H54 (cell line): ENCODE results near the gene HOOK1.
"Not testable (repeated sequence)": the region's sequence is repeated elsewhere in the genome, so short reads cannot be mapped to it uniquely, and the experiment has no call there.

Experiments
- DNase-seq: peaks from one replicate; pipeline ENCODE4 v3.0.0; 2011; ENCODE audit warnings: low spot score, mixed read lengths; ENCODE audit not compliant: insufficient read length
- FAIRE-seq: peaks from 3 replicates; lab custom pipeline; 2011; peaks lifted over from hg19 to GRCh38; lab: Jason Lieb, UNC
- POLR2A ChIP-seq: IDR thresholded peaks from 2 replicates; pipeline ENCODE4 v1.6.1; 2011; ENCODE audit warnings: low read depth, mild to moderate bottlenecking, low read length

Gene HOOK1

DNA sequence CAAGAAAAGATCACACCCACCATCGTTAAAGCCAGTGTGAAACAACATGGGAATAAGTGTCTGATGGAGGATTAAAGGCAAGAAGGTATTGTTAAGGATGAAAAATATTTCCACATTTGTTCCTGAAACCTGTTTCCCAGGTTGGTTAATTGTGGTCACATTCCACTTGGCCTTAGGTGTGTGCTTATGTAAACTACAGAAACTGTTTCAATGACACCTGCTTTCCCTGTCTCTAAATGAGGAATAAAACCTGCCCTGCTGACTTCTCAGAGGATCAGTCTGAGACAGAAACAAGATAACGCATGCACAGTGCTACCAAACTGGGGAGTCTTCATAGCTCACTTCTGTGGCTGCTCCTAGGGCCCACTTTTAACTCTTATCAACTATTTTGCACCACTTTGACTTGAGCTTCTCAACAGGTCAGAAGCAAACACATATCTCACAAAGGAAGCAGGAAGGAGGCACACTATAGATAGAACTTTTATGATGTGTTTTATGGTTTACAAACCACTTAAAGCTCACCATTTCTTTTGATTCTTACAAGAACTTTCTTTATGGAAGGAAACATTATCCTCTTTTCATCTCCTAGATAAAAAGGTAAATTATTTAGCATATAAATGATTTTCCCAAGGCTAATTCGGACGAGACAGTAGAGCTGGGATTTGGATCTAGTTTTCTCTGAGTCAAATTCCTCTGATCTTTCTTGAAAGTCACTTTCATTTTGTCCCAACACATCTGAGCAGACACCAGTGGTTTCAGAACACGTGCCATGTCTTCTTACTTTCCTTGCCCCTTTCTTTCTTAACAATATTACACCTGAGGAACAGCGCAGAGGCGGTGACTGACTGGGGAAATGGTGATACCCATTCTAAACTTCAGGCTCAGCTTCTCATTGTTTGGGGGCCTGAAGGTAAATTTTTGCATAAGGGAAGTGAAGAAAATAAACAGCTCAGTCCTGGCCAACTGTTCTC, 78.4 kb downstream of the HOOK1 start:
- DNase-seq (no peak), FAIRE-seq (no peak)
- no peak for TF ChIP-seq POLR2A

- DNase-seq (no peak), FAIRE-seq (no peak)
- TF ChIP-seq POLR2A = no peak
These were observed 82.4 kb downstream of the HOOK1 start for GRCh38 chr1:59897165-59897564.

GRCh38 chr1:59898927-59899326, 84.2 kb downstream of the HOOK1 start:
- FAIRE-seq (no peak), DNase-seq (no peak)
- TF ChIP-seq POLR2A = no peak

- TF ChIP-seq POLR2A = no peak
- FAIRE-seq = no peak
- DNase-seq = no peak
These were observed 85.9 kb downstream of the HOOK1 start for GRCh38 chr1:59900640-59901039.

DNA sequence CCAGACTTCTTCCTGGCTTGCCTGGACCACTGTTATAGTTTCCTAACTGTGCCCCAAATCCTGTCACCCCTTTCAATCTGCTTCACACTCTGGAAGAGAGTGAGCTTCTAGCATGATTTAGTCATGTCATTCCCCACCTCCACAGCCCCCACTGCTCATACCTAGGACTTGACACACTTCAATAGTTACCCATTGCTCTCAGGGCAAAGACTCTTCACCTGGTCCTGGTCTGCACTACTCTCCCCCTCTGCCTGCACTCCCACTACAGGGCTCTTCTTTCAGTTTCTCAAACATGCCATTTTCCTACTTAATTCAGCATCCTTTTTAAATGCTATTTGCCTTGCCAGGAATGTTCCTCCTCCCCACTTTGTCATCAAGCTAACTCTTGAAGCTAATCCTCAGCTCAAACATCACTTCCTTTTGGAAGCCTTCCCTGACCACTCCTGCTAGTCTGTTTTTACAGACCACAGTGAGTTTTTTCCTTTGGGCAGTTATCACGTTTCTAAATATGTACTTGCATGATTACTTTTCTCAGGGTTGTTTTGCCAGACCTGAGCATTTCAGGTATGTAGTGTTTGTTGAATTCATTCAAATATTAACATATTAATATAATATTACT, 87.1 kb downstream of the HOOK1 start:
- TF ChIP-seq POLR2A = no peak
- FAIRE-seq (no peak), DNase-seq (no peak)

- FAIRE-seq (peak; percentile 52), DNase-seq (no peak)
- TF ChIP-seq POLR2A = no peak
These were observed 88.5 kb downstream of the HOOK1 start for GRCh38 chr1:59903141-59903754.

GRCh38 chr1:59906931-59907330, 92.2 kb downstream of the HOOK1 start:
- no peak for DNase-seq
- TF ChIP-seq POLR2A = no peak
- FAIRE-seq = no peak

GRCh38 chr1:59908084-59908483, 93.3 kb downstream of the HOOK1 start:
- no peak for TF ChIP-seq POLR2A

DNA sequence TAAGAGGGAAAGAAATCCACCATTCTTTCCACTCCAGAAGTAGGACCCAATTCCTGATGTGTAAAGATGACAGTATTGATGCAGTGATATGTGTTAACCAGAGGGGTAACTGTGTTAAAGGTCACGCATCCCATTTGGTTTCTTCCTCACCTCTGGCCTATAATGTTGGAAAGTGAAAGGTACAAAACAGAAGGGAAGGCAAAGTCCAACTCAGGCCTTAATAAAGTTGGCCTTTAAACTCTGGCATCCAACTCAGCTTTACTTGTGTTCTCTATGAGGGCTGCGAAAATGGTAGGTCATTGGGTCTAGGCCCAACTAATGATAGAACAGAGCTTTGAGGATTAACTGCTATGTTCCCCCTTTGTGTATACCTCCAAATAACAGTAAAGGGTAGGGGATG, 93.9 kb downstream of the HOOK1 start:
- FAIRE-seq = no peak
- DNase-seq = no peak
- no peak for TF ChIP-seq POLR2A

More at GRCh38 chr1:59908084-59908483, 93.3 kb downstream of the HOOK1 start:
- FAIRE-seq = no peak
- no peak for DNase-seq

DNA sequence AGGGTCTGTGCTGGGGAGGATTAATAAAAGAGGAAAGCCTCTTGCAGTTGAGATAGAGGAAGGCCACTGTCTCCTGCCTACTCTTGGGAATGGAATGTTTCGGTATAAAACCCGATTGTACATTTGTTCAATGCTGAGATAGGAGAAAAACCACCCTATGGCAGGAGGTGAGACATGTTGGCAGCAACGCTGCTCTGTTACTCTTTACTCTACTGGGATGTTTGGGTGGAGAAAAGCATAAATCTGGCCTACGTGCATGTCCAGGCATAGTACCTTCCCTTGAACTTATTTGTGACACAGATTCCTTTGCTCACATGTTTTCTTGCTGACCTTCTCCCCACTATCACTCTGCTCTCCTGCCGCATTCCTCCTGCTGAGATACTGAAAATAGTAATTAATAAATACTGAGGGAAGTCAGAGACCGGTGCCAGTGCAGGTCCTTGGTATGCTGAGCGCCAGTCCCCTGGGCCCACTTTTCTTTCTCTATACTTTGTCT, 100.1 kb downstream of the HOOK1 start:
- not testable (repeated sequence) for FAIRE-seq, DNase-seq

- no peak for TF ChIP-seq POLR2A
- no peak for DNase-seq
- no peak for FAIRE-seq
These were observed 100.8 kb downstream of the HOOK1 start for GRCh38 chr1:59915516-59915915.

- no peak for TF ChIP-seq POLR2A
- FAIRE-seq (no peak), DNase-seq (no peak)
These were observed 102.5 kb downstream of the HOOK1 start for GRCh38 chr1:59917026-59917784.

- DNase-seq = no peak
- no peak for FAIRE-seq
- TF ChIP-seq POLR2A = no peak
These were observed 103.0 kb downstream of the HOOK1 start for GRCh38 chr1:59917785-59918180.
